Measurements from ENCODE around the gene ATXN7L1. TPM values are rescaled to one million over a fixed set of nuclear protein-coding genes. Genes with fewer than 3 reads are reported as not detected.

Gene ATXN7L1, protein sequence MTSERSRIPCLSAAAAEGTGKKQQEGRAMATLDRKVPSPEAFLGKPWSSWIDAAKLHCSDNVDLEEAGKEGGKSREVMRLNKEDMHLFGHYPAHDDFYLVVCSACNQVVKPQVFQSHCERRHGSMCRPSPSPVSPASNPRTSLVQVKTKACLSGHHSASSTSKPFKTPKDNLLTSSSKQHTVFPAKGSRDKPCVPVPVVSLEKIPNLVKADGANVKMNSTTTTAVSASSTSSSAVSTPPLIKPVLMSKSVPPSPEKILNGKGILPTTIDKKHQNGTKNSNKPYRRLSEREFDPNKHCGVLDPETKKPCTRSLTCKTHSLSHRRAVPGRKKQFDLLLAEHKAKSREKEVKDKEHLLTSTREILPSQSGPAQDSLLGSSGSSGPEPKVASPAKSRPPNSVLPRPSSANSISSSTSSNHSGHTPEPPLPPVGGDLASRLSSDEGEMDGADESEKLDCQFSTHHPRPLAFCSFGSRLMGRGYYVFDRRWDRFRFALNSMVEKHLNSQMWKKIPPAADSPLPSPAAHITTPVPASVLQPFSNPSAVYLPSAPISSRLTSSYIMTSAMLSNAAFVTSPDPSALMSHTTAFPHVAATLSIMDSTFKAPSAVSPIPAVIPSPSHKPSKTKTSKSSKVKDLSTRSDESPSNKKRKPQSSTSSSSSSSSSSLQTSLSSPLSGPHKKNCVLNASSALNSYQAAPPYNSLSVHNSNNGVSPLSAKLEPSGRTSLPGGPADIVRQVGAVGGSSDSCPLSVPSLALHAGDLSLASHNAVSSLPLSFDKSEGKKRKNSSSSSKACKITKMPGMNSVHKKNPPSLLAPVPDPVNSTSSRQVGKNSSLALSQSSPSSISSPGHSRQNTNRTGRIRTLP
- polyA plus RNA-seq (2013) = 4.0 TPM in 2 replicates

DNA sequence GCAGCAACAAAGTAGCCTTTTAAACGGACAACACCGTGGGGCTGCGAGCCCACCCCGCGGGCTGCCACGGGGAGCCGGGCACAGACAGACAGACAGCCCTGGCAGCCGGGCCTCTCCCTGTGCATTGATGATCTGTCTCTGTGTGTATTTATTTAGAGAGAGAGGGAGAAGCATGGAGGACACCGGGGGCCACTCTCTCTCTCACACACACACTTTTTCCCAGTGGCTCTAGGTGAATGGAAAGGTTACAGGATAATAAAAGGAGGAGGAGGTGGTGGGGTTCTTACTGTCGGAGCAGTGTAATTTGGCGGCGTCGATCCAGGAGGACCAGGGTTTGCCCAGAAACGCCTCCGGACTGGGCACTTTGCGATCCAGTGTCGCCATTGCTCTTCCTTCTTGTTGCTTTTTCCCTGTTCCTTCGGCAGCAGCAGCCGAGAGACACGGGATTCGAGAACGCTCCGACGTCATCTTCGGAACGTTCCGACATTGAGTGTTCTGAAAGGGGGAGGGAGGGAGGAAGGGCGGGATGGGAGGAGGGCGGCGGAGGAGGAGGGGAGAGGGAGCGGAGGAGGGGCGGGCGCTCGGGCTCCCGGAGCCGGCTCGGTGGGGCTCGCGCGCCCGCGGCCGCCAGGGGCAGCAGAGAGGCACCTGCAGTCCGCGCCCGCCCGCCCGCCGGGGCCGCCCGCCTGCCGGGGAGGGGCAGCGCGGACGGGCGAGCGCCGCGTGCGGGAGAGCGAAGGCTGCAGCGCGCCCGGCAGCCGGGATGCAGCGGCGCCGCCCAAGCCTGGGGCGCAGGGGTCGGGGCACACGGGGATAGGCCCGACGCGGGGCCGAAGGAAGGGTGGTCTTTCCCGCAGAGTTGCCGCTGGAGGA, at the start of gene ATXN7L1:
Gene ATXN7L1, minus strand, starts transcription at position 509 of the 873 bp plus-strand sequence. Its CDS starts 41 bp downstream, at position 468.
- Histone ChIP-seq H3K4ac (ENCODE audit: low read depth, low read length) (peak within 1 kb of the TSS; percentile 81), H3K9me3 (ENCODE audit: insufficient read depth, low read depth, low read length) (no peaks in the 10 kb centered on the region), H2BK5ac (ENCODE audit: low read depth, low read length, poor library complexity) (peak within 1 kb of the TSS; percentile 96), H3K9ac (ENCODE audit: low read length) (peak within 1 kb of the TSS; percentile 97), H4K12ac (ENCODE audit: low read depth, low read length) (peak within 1 kb of the TSS; percentile 98), H3K4me2 (ENCODE audit: low read length) (peak within 1 kb of the TSS; percentile 99), H3K27ac (ENCODE audit: low read depth, low read length) (peak within 1 kb of the TSS; percentile 81), H2BK12ac (ENCODE audit: low read length) (peak within 1 kb of the TSS; percentile 73), H3K27me3 (ENCODE audit: insufficient read depth, low read length) (no peaks in the 10 kb centered on the region), H3K79me2 (ENCODE audit: control insufficient read depth, insufficient read depth, low read length, poor library complexity) (peaks cover 6% of the 10 kb centered on the region), H4K8ac (ENCODE audit: low read depth, low read length) (peak within 1 kb of the TSS; percentile 99), H3K23ac (ENCODE audit: low read length) (no peak within 1 kb of the TSS), H2BK120ac (ENCODE audit: insufficient read depth, low read length, poor library complexity) (peak within 1 kb of the TSS; percentile 94), H3K14ac (ENCODE audit: low read length) (peak within 1 kb of the TSS; percentile 98), H4K91ac (ENCODE audit: low read depth, low read length) (peak within 1 kb of the TSS; percentile 95), H2AFZ (ENCODE audit: insufficient read depth, low read length, poor library complexity) (peak within 1 kb of the TSS; percentile 100), H3K36me3 (ENCODE audit: control insufficient read depth in 1 of 2, insufficient read depth in 2 of 2, low read length in 2 of 2) (no peaks in the 10 kb centered on the region), H2AK5ac (ENCODE audit: low read length) (peak within 1 kb of the TSS; percentile 49), H3K4me3 (ENCODE audit: low read depth, low read length) (peak within 1 kb of the TSS; percentile 83), H3K18ac (ENCODE audit: low read length) (peak within 1 kb of the TSS; percentile 99), H3K79me1 (ENCODE audit: low read length) (peaks cover 8% of the 10 kb centered on the region), H3K4me1 (ENCODE audit: control insufficient read depth in 1 of 2, insufficient read depth in 2 of 2, low read length in 2 of 2) (peaks cover 0 to 6% of the 10 kb centered on the region in 2 experiments)
- no CpG with 5 or more reads among the region's 77 CpGs for WGBS (ENCODE audit: extremely low coverage, insufficient coverage, insufficient read length)
- peak; percentile 91 to 95 for DNase-seq

DNA sequence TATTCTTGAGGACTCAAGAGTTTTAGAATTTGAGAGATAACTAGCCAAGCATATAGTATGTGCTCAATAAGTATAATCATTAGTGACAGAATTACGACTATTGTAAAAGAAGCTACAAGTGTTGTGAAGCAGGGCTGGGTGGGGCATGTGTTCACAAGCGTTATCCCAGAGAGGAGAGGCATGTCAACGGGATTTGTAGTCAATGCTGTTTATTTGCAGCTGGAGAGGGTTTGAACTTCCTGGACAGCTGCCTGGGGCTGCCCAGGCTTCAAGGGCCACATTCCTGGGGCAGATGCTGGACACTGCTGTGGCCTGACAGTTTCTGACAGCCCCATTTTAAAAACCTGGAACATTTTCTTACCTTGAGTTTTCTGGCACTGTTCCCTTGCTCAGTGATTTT, 49.7 kb upstream of the ATXN7L1 start:
- no CpG with 5 or more reads among the region's 3 CpGs for WGBS (ENCODE audit: extremely low coverage, insufficient coverage, insufficient read length)
- Histone ChIP-seq H2BK5ac (ENCODE audit: low read depth, low read length, poor library complexity) (no peak overlapping the region), H3K79me2 (ENCODE audit: control insufficient read depth, insufficient read depth, low read length, poor library complexity) (no peaks in the 10 kb centered on the region), H3K9me3 (ENCODE audit: insufficient read depth, low read depth, low read length) (peaks cover 3% of the 10 kb centered on the region), H2AK5ac (ENCODE audit: low read length) (no peak overlapping the region), H3K14ac (ENCODE audit: low read length) (no peak overlapping the region), H2AFZ (ENCODE audit: insufficient read depth, low read length, poor library complexity) (no peak overlapping the region), H3K4me1 (ENCODE audit: control insufficient read depth in 1 of 2, insufficient read depth in 2 of 2, low read length in 2 of 2) (no peaks in the 10 kb centered on the region), H3K4me2 (ENCODE audit: low read length) (no peak overlapping the region), H3K4ac (ENCODE audit: low read depth, low read length) (no peak overlapping the region), H3K27ac (ENCODE audit: low read depth, low read length) (no peak overlapping the region), H3K79me1 (ENCODE audit: low read length) (no peaks in the 10 kb centered on the region), H3K36me3 (ENCODE audit: control insufficient read depth in 1 of 2, insufficient read depth in 2 of 2, low read length in 2 of 2) (no peaks in the 10 kb centered on the region), H3K27me3 (ENCODE audit: insufficient read depth, low read length) (no peaks in the 10 kb centered on the region), H4K91ac (ENCODE audit: low read depth, low read length) (no peak overlapping the region), H3K18ac (ENCODE audit: low read length) (no peak overlapping the region), H4K12ac (ENCODE audit: low read depth, low read length) (no peak overlapping the region), H4K8ac (ENCODE audit: low read depth, low read length) (no peak overlapping the region), H3K9ac (ENCODE audit: low read length) (no peak overlapping the region), H2BK120ac (ENCODE audit: insufficient read depth, low read length, poor library complexity) (no peak overlapping the region), H3K23ac (ENCODE audit: low read length) (no peak overlapping the region), H2BK12ac (ENCODE audit: low read length) (no peak overlapping the region), H3K4me3 (ENCODE audit: low read depth, low read length) (no peak overlapping the region)
- DNase-seq = no peak

GRCh38 chr7:105924945-105925344, 48.5 kb upstream of the ATXN7L1 start:
- Histone ChIP-seq H4K91ac (ENCODE audit: low read depth, low read length) (no peak overlapping the region), H3K4me3 (ENCODE audit: low read depth, low read length) (no peak overlapping the region), H3K27me3 (ENCODE audit: insufficient read depth, low read length) (no peaks in the 10 kb centered on the region), H3K4me1 (ENCODE audit: control insufficient read depth in 1 of 2, insufficient read depth in 2 of 2, low read length in 2 of 2) (no peaks in the 10 kb centered on the region), H2AFZ (ENCODE audit: insufficient read depth, low read length, poor library complexity) (no peak overlapping the region), H2BK12ac (ENCODE audit: low read length) (no peak overlapping the region), H4K8ac (ENCODE audit: low read depth, low read length) (no peak overlapping the region), H3K4me2 (ENCODE audit: low read length) (no peak overlapping the region), H3K27ac (ENCODE audit: low read depth, low read length) (no peak overlapping the region), H4K12ac (ENCODE audit: low read depth, low read length) (no peak overlapping the region), H3K9me3 (ENCODE audit: insufficient read depth, low read depth, low read length) (peaks cover 3% of the 10 kb centered on the region), H3K18ac (ENCODE audit: low read length) (no peak overlapping the region), H3K23ac (ENCODE audit: low read length) (no peak overlapping the region), H3K79me1 (ENCODE audit: low read length) (no peaks in the 10 kb centered on the region), H3K36me3 (ENCODE audit: control insufficient read depth in 1 of 2, insufficient read depth in 2 of 2, low read length in 2 of 2) (no peaks in the 10 kb centered on the region), H3K14ac (ENCODE audit: low read length) (no peak overlapping the region), H3K4ac (ENCODE audit: low read depth, low read length) (no peak overlapping the region), H2BK120ac (ENCODE audit: insufficient read depth, low read length, poor library complexity) (no peak overlapping the region), H2AK5ac (ENCODE audit: low read length) (no peak overlapping the region), H3K79me2 (ENCODE audit: control insufficient read depth, insufficient read depth, low read length, poor library complexity) (no peaks in the 10 kb centered on the region), H3K9ac (ENCODE audit: low read length) (no peak overlapping the region), H2BK5ac (ENCODE audit: low read depth, low read length, poor library complexity) (no peak overlapping the region)
- DNase-seq = no peak
- no CpG with 5 or more reads among the region's 1 CpG for whole genome bisulfite sequencing (ENCODE audit: extremely low coverage, insufficient coverage, insufficient read length)

- Histone ChIP-seq H3K79me2 (ENCODE audit: control insufficient read depth, insufficient read depth, low read length, poor library complexity) (no peaks in the 10 kb centered on the region), H2AFZ (ENCODE audit: insufficient read depth, low read length, poor library complexity) (no peak overlapping the region), H3K4me3 (ENCODE audit: low read depth, low read length) (no peak overlapping the region), H3K4ac (ENCODE audit: low read depth, low read length) (no peak overlapping the region), H3K27ac (ENCODE audit: low read depth, low read length) (no peak overlapping the region), H2AK5ac (ENCODE audit: low read length) (no peak overlapping the region), H3K36me3 (ENCODE audit: control insufficient read depth in 1 of 2, insufficient read depth in 2 of 2, low read length in 2 of 2) (no peaks in the 10 kb centered on the region), H4K91ac (ENCODE audit: low read depth, low read length) (no peak overlapping the region), H3K4me1 (ENCODE audit: control insufficient read depth in 1 of 2, insufficient read depth in 2 of 2, low read length in 2 of 2) (no peaks in the 10 kb centered on the region), H2BK12ac (ENCODE audit: low read length) (no peak overlapping the region), H3K23ac (ENCODE audit: low read length) (no peak overlapping the region), H3K27me3 (ENCODE audit: insufficient read depth, low read length) (no peaks in the 10 kb centered on the region), H3K18ac (ENCODE audit: low read length) (no peak overlapping the region), H2BK5ac (ENCODE audit: low read depth, low read length, poor library complexity) (no peak overlapping the region), H3K4me2 (ENCODE audit: low read length) (no peak overlapping the region), H3K9ac (ENCODE audit: low read length) (no peak overlapping the region), H4K8ac (ENCODE audit: low read depth, low read length) (no peak overlapping the region), H3K9me3 (ENCODE audit: insufficient read depth, low read depth, low read length) (peaks cover 3% of the 10 kb centered on the region), H3K14ac (ENCODE audit: low read length) (no peak overlapping the region), H3K79me1 (ENCODE audit: low read length) (no peaks in the 10 kb centered on the region), H4K12ac (ENCODE audit: low read depth, low read length) (no peak overlapping the region), H2BK120ac (ENCODE audit: insufficient read depth, low read length, poor library complexity) (no peak overlapping the region)
- WGBS (ENCODE audit: extremely low coverage, insufficient coverage, insufficient read length) = no CpG with 5 or more reads among the region's 4 CpGs
- no peak for DNase-seq
Measured at GRCh38 chr7:105920766-105921165, 44.4 kb upstream of the ATXN7L1 start.

Measured in trophoblast cell (in vitro differentiated cells and primary cell).